Embryonic facial prominence (tissue), 1 donor: Measurements from ENCODE around the gene RASA1.
"Not testable (repeated sequence)": the region's sequence is repeated elsewhere in the genome, so short reads cannot be mapped to it uniquely, and the experiment has no call there.

Source experiments
- DNase-seq: peaks from one replicate; pipeline ENCODE4 v3.0.0-alpha.2; 2016; ENCODE audit errors: extremely low spot score

RASA1 gene

GRCh38 chr5:87282269-87282668, 14.6 kb downstream of the RASA1 start:
- DNase-seq: no peak

- DNase-seq: not testable (repeated sequence)
These were observed 19.6 kb downstream of the RASA1 start for GRCh38 chr5:87287266-87287665.

GRCh38 chr5:87298692-87299362, 31.1 kb downstream of the RASA1 start:
- no peak for DNase-seq

GRCh38 chr5:87300176-87300575, 32.5 kb downstream of the RASA1 start:
- DNase-seq: no peak

- DNase-seq: no peak
These were observed 33.1 kb downstream of the RASA1 start for GRCh38 chr5:87300744-87301143.

GRCh38 chr5:87302061-87302460, 34.4 kb downstream of the RASA1 start:
- DNase-seq: no peak

GRCh38 chr5:87303324-87303723, 35.6 kb downstream of the RASA1 start:
- no peak for DNase-seq

GRCh38 chr5:87306090-87306489, 38.4 kb downstream of the RASA1 start:
- DNase-seq: not testable (repeated sequence)

GRCh38 chr5:87307796-87308423, 40.2 kb downstream of the RASA1 start:
- DNase-seq: no peak

- DNase-seq: no peak
These were observed 44.0 kb downstream of the RASA1 start for GRCh38 chr5:87311405-87312279.

GRCh38 chr5:87313216-87313615, 45.5 kb downstream of the RASA1 start:
- no peak for DNase-seq

- no peak for DNase-seq
These were observed 51.8 kb downstream of the RASA1 start for GRCh38 chr5:87319469-87319868.

- no peak for DNase-seq
These were observed 53.9 kb downstream of the RASA1 start for GRCh38 chr5:87321605-87322004.

GRCh38 chr5:87322381-87322780, 54.7 kb downstream of the RASA1 start:
- DNase-seq: no peak

GRCh38 chr5:87327998-87328397, 60.3 kb downstream of the RASA1 start:
- DNase-seq: no peak

- DNase-seq: no peak
These were observed 61.4 kb downstream of the RASA1 start for GRCh38 chr5:87329114-87329513.

GRCh38 chr5:87339986-87340385, 72.3 kb downstream of the RASA1 start:
- no peak for DNase-seq

- no peak for DNase-seq
These were observed 73.0 kb downstream of the RASA1 start for GRCh38 chr5:87340716-87341115.

- no peak for DNase-seq
These were observed 79.6 kb downstream of the RASA1 start for GRCh38 chr5:87347272-87347671.

- DNase-seq: no peak
These were observed 80.2 kb downstream of the RASA1 start for GRCh38 chr5:87347841-87348240.

- no peak for DNase-seq
These were observed 86.8 kb downstream of the RASA1 start for GRCh38 chr5:87354496-87354895.

- no peak for DNase-seq
These were observed 91.4 kb downstream of the RASA1 start for GRCh38 chr5:87359106-87359505.

- no peak for DNase-seq
These were observed 92.4 kb downstream of the RASA1 start for GRCh38 chr5:87360132-87360531.
